Dedifferentiated amniotic fluid mesenchymal stem cell (primary cell): ENCODE results near the gene CENPO.

Experiments
- DNase-seq: peaks from one replicate; pipeline ENCODE4 v3.0.0-alpha.2; 2016; ENCODE audit errors: extremely low spot score

Gene CENPO

DNA sequence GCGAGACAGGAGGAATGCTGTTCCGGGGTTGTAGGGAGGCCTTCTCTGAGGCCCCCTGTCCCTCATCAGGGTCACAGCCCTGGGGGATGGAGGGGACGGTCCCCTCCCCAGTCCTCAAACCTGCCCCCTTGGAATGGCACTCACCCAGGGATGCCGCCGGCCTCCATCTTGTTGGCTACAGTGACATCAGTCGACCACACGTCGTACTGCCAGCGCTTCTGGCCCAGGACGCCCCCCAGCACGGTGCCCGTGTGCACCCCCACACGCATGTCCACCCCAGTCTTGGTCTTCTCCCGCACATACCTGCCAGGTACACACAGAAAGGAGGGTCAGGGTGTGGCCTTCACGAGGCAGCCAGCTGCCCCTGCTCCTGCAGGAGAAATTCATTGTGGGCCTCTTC, 46.5 kb downstream of the CENPO start:
- no peak for DNase-seq

- no peak for DNase-seq
Measured at GRCh38 chr2:24840164-24840869, 47.1 kb downstream of the CENPO start.

- no peak for DNase-seq
Measured at GRCh38 chr2:24840962-24841945, 48.0 kb downstream of the CENPO start.

DNA sequence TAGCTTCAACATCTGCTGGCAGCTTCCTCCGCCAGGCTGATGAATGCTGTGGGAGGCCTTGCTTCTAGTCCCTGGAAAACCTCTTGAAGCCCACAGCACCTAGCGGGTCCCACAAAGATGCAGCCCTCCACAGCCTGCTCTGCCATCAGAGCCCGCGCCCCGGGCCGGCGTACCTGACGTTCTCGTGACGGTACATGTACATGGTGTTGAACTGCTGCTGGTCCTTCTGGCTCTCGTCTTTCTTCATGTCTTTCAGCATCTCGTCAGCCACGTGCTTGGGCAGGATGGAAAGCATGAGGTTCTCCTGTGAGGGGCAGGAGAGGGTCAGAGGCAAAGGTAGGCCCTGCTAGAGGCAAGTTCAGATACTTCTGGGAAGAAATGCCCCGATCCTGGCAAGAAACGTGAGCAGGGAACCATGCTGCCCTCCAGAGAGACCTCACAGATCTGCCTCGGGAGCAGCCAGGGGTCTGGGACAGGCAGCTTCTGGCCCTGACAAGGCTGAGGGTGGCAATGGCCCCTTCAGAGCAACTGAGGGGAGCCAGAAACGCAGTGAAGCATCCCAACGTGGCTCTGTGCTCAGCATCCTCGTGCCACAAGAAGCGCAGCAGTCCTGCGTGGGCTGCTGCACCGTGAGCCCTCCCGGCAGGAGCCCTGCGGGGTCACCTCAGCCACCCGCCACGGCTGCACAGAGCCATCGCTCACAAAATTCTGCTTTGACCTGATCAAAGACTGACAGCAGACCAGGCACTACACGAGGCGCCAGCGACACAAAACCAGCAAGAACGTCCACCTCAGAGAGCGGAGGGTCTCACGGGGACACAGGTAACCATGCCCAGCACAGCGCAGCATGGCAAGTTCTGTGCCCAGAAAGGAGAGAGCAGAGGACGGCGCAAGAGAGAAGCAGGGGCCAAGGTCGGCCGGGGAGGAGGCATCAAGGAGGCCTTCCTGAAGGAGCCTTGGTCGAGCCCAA, 49.1 kb downstream of the CENPO start:
- no peak for DNase-seq

DNA sequence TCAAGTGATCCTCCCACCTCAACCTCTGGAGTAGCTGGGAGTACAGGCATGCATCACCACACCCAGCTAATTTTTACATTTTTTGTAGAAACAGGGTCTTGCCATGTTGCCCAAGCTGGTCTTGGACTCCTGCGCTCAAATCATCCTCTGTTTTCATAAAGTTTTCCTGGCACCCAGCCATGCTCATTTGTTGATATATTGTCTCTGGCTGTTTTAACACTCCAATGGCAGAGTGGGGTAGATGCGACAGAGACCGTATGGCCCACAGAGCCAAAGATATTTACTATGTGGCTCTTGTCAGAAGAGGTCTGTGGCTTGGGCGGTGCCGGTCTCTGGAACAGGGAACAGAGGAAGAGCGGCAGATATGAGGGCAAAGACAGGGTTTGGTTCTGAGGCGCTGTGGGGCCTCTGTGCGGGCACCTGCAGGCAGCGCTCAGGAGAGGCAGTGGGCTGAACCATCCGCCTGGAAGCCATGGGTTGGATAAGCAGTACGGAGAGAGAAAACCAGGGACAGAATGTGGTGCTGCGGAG, 50.2 kb downstream of the CENPO start:
- DNase-seq, result no peak

DNA sequence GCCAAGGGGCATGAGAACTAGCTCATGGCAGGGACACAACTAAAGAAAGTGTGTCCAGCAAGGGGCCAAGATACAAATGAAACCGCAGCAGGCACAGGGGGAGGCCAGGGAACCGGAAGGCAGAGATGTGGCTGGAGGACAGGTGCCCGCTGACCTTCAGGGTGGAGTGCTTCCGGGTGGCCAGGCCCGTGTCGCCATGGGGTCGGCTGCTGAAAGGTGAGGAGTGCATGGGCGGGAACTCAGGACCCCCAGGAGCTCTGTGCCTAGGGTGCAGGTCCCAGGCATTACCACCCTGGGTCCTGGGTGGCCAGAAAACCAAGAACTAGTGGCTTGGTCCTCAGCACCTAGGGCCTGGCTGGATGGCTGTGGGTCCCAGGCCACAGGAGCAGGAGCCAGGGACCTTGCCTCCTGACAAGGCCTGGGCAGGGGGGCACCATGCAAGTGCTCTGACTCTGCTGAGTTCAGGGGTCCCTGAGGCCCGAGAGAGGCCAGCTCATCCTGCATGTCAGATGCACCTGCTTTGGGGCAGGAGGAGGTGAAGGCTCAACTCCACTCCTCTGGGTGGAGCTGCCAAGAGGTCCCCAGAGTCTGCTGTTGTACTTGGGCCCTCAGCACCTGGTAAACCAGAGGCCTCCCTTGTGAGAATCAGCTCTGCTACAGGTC, 50.9 kb downstream of the CENPO start:
- DNase-seq, result no peak

- no peak for DNase-seq
Measured at GRCh38 chr2:24845691-24846090, 52.5 kb downstream of the CENPO start.

DNA sequence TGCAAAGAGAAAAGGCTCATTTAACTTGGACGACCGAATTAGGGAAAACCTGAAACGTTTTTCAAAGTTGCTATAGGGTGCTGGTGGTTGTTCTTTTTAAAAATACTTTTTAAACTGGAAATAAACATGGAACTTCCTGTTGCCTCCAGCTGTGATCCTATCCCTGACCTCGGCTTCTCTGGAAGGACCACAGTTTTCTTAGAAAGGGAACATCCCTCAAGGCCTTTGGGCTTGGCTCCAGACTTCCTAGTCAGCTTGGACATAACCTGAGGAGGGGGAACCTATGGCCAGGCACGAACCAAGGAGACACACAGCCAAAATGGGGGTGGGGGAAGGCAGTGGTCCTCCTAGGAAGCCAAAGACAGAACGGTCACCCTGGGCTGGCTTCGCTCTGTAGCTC, 57.7 kb downstream of the CENPO start:
- no peak for DNase-seq

DNA sequence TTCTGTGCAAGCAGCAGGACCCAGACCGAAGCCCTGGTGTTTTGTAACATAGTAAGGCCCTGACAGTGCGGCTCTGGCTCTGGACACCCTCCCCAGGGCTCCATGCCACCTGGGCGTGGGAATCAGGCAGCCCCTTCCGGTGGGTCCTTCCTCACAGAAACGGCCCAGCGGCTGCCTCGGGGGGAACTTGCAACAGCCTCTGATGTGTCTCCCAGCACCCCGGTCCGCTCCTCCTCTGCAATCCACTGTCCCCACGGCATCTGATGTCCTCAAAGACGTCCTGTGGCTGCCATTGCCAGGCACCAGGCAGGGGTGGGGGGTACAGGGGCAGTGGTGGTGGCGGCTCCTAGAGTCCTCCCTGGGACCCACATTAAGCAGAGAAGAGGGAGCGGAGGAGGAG, 58.8 kb downstream of the CENPO start:
- DNase-seq, result no peak

DNA sequence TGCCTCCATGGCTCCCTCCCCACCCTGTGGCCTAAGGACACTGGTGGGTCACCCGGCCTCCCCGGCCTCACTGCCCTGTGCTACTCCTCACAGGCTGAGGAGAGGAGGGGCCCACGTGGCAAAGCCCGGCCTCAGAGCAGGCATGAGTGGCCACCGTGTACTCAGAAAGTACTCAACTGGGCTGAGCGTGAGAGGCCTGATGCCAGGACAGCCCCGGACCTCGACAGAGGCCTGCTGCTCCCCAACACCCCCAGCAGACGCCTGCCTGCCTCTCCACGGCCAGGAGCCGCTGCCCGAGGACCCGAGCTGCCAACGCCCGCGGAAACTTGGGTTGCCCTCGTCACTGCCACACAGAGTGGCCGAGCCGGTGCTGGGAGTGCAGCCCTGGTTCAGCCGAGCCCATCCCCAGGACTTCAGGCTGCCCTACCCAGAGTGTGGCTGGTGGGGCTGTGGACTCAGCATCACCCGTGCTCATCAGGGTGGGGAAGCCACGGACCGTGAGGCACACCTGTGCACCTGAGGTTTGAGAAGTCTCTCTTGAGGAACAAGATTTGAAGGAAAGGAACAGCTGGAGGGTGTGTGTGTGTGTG, 59.3 kb downstream of the CENPO start:
- DNase-seq, result no peak

DNA sequence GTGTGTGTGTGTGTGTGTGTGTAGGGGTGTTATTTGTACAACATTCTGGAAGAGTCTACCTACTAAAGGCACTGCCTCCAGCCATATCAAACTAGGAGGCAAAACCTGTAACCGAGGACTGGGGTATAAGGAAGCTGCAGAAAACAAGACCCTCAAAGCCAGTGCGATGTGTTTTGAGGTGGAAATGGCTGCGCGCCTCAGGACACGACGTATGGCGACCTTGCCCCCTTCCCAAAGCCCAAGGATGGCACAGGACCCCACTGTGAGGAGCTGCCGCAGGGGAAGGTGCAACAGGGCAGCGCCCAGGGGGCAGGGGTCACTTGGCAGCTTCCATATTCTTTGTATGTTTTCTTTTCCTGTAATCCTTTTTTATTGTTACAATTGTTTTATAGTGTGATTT, 59.8 kb downstream of the CENPO start:
- DNase-seq, result no peak

- no peak for DNase-seq
Measured at GRCh38 chr2:24853996-24854395, 60.8 kb downstream of the CENPO start.

- DNase-seq, result no peak
Measured at GRCh38 chr2:24855022-24855622, 61.9 kb downstream of the CENPO start.

GRCh38 chr2:24855726-24856125, 62.5 kb downstream of the CENPO start:
- DNase-seq, result no peak

DNA sequence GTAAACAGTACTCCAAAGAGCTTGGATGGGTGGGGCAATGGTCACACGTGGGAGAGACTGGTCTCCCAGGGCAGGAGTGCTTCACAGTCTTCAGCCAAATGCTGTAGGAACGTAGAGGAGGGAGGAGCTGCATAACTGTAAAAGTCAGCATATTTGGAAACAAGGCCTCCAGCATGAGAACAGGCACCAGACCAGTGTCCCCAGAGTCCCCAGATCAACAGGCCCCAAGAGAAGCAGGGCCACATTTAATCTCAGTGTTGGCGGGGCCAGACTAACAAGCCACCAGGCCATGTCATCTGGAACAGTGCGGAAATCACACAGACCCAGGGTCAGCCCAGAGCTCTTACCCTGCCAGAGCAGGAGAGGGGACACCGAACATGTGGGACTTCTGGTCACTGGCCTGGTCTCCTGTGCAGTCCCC, 63.6 kb downstream of the CENPO start:
- DNase-seq, result no peak

DNA sequence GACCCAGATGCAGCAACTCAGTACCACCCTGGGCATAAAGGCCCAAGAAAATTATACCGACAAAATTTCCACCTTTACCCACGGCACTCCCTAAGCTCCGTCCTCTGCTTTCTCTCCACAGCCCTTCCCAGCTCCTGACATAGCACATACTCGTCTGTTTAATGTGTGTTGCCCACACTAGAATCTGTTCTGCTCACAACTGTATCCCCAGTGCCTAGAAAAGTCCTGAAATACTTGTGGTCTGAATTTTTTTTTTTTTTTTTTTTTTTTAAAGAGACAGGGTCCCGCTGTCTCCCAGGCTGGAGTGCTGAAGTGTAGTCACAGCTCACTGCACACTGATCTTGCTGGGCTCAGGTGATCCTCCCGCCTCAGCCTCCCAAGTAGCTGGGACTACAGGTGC, 64.5 kb downstream of the CENPO start:
- no peak for DNase-seq

- no peak for DNase-seq
Measured at GRCh38 chr2:24858996-24859395, 65.8 kb downstream of the CENPO start.

- DNase-seq, result no peak
Measured at GRCh38 chr2:24859968-24860600, 66.9 kb downstream of the CENPO start.

DNA sequence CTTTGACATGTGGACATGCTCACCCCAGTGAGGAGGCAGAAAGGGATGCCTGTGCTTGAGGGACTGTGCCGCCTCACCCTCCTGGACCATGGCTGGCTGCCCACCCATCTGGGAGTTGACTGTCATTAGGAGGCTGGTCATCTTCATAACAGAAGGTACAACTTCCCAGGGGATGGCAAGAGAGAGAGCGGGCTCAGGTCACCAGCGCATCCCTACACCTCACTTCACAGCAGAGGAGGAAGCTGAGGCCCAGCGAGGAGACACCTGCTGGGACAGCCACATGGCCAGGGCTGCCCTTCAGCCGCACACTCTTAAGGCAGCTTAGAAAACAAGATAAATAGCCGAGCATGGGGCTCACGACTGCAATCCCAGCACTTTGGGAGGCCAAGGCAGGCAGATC, 67.4 kb downstream of the CENPO start:
- DNase-seq, result no peak

GRCh38 chr2:24861500-24861899, 68.3 kb downstream of the CENPO start:
- DNase-seq, result no peak
